Measurements from ENCODE around the gene EMP2.

The EMP2 gene

GRCh38 chr16:10610499-10611184 lies 30.2 kb upstream of the EMP2 start:
- no peak for DNase-seq

DNA sequence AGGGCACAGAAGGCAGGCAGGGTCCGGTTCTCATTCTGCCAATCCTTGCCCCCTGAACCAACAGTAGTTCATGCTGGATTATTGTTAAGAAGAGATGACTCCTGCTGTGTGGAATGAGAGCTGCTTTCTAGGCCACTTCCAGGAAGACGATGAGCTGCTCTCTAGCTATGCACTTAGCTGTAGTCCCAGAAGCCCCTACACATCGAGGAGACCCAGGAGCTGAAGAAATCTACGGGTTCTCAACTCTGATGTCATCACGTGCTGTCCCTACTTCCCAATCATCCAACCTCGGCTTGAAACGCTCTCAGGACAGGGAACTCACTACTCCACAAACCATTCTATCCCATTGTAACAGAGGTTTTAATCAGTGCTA lies 29.0 kb upstream of the EMP2 start:
- no peak for DNase-seq

DNA sequence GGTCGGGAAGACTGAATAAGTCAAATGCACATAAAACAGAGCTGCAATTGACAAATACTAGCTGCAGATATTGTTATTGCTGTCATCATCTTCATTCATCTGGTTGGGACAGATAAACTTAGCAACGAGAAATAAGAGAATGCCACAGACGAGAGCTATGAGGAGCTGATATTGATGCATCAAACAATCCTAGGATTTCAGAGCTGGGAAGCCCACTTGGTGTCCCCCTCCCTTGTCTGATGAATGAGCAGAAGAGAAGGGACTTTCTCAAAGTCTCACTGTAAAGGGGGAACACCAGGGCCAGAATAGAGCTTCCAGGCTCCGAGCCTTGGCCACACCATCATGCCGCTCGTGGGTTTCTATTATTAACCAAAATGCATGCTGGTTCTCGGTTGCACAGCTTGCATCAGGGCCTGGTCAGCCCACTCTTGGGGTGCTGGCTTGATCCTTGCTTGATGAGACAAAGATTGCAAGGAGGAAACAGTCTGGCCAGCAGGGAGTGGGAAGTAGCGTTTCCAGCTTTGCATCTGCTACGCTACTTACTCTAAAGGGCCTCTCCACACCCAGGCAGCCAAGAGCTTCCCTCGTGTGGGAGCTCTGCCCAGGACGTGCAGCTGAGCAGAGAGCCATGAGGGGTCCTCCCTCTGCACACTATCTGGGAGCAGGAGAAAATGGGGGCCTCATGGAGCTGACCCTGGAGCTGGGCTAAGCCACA lies 28.4 kb upstream of the EMP2 start:
- DNase-seq, result peak in 6 of 56 donors; percentile 3 to 27 (median 8)

DNA sequence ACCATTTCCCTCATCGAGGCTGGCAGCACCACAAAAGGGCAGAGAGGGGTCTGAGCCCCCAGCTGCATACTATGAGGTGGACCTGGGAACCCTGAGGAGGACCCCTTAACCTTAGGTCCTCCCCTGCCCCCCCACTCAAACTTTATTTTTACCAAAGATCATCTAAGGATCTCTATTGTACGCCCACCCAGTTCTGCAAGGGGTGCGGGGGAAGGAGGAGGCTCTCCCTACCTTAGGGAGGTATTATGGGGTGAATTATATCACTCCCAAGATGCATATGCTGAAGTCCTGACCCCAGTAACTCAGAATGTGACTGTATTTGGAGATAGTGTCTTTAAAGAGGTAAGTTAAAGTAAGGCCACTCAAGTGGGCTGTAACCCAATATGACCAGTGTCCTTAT lies 26.8 kb upstream of the EMP2 start:
- no peak for DNase-seq

- no peak for DNase-seq
These were observed 26.2 kb upstream of the EMP2 start for GRCh38 chr16:10606607-10607006.

DNA sequence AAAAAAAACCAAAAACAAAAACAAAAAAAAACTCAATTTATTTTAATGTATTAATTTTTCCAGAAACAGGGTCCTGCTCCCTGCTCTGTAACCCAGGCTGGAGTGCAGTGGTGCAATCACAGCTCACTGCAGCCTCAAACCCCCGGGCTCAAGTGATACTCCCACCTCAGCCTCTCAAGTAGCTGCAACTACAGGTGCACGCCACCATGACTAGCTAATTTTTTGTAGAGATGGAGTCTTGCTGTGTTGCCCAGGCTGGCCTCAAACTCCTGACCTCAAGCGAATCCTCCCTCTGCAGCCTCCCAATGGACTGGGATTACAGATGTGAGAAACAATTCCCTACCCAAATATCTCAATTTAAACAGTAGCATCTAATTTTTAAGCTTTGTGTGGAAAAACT lies 25.2 kb upstream of the EMP2 start:
- DNase-seq, result no peak

GRCh38 chr16:10601444-10602408 lies 21.3 kb upstream of the EMP2 start:
- DNase-seq, result no peak

- DNase-seq, result no peak
These were observed 20.5 kb upstream of the EMP2 start for GRCh38 chr16:10600782-10601443.

DNA sequence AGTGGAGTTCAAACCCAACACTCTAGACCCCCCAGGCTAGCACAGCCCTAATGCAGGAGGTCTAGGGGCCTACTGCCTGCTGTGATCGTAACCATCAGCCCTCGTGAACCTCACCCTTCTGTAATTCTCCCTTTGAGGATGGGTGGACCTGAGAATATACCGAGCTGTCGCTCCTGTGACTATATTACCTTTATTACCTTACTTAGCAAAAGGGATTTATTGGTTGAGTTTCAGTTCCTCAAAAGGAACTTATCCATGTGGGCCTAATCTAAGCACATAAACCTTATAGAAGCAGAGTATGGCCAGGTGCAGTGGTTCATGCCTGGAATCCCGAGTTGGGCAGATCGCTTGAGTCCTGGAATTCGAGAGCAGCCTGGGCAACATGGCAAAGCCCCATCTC lies 19.2 kb upstream of the EMP2 start:
- DNase-seq, result no peak

- DNase-seq, result no peak
These were observed 17.8 kb upstream of the EMP2 start for GRCh38 chr16:10598157-10598556.

DNA sequence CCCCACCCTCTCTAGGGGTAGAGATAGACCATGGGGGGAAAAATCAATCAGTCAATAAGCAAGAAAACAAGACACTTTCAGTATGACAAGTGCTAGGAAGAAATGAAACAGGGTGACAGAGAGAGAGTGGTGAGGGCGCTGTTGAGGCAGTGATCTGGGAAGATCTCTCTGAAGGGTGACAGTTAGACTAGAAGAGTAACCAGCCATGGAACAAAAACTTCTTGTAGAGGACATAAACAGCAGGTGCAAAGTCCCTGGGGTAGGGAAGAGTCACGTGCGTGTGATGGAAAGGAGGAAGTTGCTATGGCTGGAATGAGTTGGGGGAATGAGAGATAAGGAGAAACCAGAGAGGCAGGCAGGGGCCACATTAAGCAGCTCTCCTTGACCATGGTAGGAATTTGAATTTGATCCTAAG lies 16.8 kb upstream of the EMP2 start:
- DNase-seq, result no peak

GRCh38 chr16:10594312-10594950 lies 14.0 kb upstream of the EMP2 start:
- DNase-seq, result no peak

DNA sequence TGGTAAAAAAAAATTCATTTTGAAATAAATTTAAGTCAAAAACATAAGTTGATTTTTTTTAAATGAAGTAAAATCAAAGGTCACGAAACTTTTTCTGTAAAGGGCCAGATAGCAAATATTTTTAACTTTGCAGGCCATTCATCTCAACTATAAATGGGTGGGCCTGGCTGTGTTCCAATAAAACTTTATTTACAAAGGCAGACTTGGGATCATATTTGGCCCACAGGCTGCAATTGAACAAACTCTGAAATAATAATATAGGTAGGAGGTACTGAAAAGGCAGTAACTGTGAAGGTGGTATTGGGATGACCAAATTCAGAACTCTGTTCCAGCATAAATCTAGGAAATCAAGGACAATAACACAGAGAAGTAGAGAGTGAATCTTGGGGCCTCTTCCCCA lies 12.2 kb upstream of the EMP2 start:
- no peak for DNase-seq

- no peak for DNase-seq
These were observed 9.9 kb upstream of the EMP2 start for GRCh38 chr16:10590342-10590741.

DNA sequence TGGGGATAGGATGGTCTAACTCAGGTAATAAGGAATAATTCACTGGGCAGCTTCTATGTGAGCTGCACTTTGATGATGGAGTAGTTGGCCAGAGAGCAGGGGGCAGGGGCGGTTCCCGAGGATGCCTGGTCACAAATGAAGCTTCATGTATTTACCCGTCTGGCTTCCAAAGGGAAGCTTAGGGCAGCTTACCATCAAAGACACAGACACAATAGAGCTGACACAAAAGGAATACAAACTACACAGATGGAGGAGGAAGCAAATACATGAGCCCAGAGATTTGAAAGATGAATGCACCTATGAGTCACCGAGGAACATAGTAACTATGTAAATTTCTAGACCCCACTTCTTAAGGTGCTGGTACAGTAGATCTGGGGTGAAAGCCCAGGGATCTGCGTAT lies 8.7 kb upstream of the EMP2 start:
- no peak for DNase-seq

DNA sequence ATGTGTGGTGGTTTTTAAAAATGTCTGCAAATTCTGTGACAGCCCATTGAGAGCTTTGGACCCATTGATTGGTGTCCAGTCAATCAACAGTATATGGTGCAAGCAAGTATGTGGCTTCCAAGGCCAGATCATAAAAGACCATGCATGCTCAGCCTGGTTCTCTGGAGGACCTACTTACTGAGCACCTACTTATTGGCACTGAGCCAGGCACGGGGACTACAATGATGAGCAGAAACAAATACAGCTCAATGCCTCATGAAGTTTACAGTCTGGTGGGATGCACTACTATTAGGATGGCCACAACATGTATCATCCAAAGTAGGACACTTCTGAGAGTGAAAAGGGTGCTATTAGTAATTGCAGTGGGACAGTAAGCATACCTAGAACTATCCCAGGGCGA lies 7.2 kb upstream of the EMP2 start:
- no peak for DNase-seq

GRCh38 chr16:10584981-10585438 lies 4.6 kb upstream of the EMP2 start:
- DNase-seq, result no peak

GRCh38 chr16:10583269-10583668 lies 2.9 kb upstream of the EMP2 start:
- no peak for DNase-seq

- DNase-seq, result no peak
These were observed 1.1 kb upstream of the EMP2 start for GRCh38 chr16:10581507-10581906.

- no peak for DNase-seq
These were observed 467 bp upstream of the EMP2 start for GRCh38 chr16:10580883-10581247.

DNA sequence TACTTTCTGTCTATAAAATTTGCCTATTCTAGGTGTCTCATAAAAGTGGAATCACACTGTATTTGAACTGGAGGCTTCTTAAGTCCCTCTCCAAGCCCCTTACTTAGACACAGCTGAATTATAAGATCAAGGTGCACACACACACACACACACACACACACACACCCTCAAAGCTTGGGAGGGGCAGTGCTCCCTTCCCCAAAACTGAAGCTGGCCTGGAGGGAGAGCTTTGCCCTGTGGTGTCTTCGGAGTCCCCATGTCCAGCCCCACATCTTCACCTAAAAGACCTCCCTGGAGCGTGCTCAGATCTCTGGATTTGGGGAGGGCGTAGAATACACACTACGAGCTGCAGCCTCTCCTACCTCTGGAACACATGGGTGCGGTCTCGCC lies 828 bp downstream of the EMP2 start:
- no peak for DNase-seq
